GM18520 (cell line): ENCODE measurements around the gene ALDH18A1.
"Not testable (repeated sequence)": the region's sequence is repeated elsewhere in the genome, so short reads cannot be mapped to it uniquely, and the experiment has no call there.

Source experiments
- ATAC-seq: cut with Tn5 transposase; IDR thresholded peaks from one replicate; pipeline ENCODE4 v1.9.1; 2021; ENCODE audit not compliant: unreplicated experiment

The ALDH18A1 gene

GRCh38 chr10:95656291-95657164 lies at the start of gene ALDH18A1:
Gene ALDH18A1, minus strand, starts transcription at chr10:95656711. Its CDS starts 3,334 bp downstream, at chr10:95653377.
- ATAC-seq = peak; percentile 85

GRCh38 chr10:95698415-95698814 lies 41.9 kb upstream of the ALDH18A1 start:
- ATAC-seq = no peak

GRCh38 chr10:95697429-95697828 lies 40.9 kb upstream of the ALDH18A1 start:
- peak; percentile 21 for ATAC-seq

- no peak for ATAC-seq
Measured at GRCh38 chr10:95694665-95695064, 38.2 kb upstream of the ALDH18A1 start.

- peak; percentile 98 for ATAC-seq
Measured at GRCh38 chr10:95693668-95694534, 37.4 kb upstream of the ALDH18A1 start, which contains the start of gene TCTN3. Gene TCTN3, minus strand, starts transcription at chr10:95693927. Its CDS starts 28 bp downstream, at chr10:95693899.

- ATAC-seq = no peak
Measured at GRCh38 chr10:95693071-95693667, 36.7 kb upstream of the ALDH18A1 start.

GRCh38 chr10:95691281-95691680 lies 34.8 kb upstream of the ALDH18A1 start:
- ATAC-seq = no peak

- no peak for ATAC-seq
Measured at GRCh38 chr10:95688648-95689047, 32.1 kb upstream of the ALDH18A1 start.

- ATAC-seq = no peak
Measured at GRCh38 chr10:95683966-95684365, 27.5 kb upstream of the ALDH18A1 start.

- ATAC-seq = no peak
Measured at GRCh38 chr10:95675403-95676116, 19.0 kb upstream of the ALDH18A1 start.

GRCh38 chr10:95674643-95675042 lies 18.1 kb upstream of the ALDH18A1 start:
- no peak for ATAC-seq

- not testable (repeated sequence) for ATAC-seq
Measured at GRCh38 chr10:95672641-95673040, 16.1 kb upstream of the ALDH18A1 start.

- ATAC-seq = no peak
Measured at GRCh38 chr10:95664543-95664942, 8.0 kb upstream of the ALDH18A1 start.

- ATAC-seq = no peak
Measured at GRCh38 chr10:95663496-95663895, 7.0 kb upstream of the ALDH18A1 start.

GRCh38 chr10:95661818-95662217 lies 5.3 kb upstream of the ALDH18A1 start:
- ATAC-seq = no peak

GRCh38 chr10:95660283-95660682 lies 3.8 kb upstream of the ALDH18A1 start:
- no peak for ATAC-seq

- no peak for ATAC-seq
Measured at GRCh38 chr10:95657250-95657649, 739 bp upstream of the ALDH18A1 start.

- no peak for ATAC-seq
Measured at GRCh38 chr10:95655571-95656290, 780 bp downstream of the ALDH18A1 start.

- no peak for ATAC-seq
Measured at GRCh38 chr10:95653895-95654294, 2.6 kb downstream of the ALDH18A1 start.
